Endothelial cell of umbilical vein (primary cell): Measurements from ENCODE around the gene EFCAB9. TPM values are rescaled to one million over a fixed set of nuclear protein-coding genes. Genes with fewer than 3 reads are reported as not detected.

Source experiments
- BruUV-seq: library from RNA; stranded (reverse); fragments of 400-500 nt; replicated peaks from 2 replicates; lab custom pipeline; 2021; lab: Mats Ljungman, UMichigan
- CTCF ChIA-PET: fragments of 300-600, 350-600 bp; sonication (Branson Sonifier 250); formaldehyde crosslinking; loops from one replicate; lab custom pipeline; 2021; ENCODE audit warnings: antibody characterized with exemption, inconsistent platforms; lab: Charles Lee
- POLR2A ChIA-PET: fragments of 300-600, 350-600 bp; sonication (Branson Sonifier 250); formaldehyde crosslinking; loops from one replicate; lab custom pipeline; 2021; ENCODE audit warnings: antibody characterized with exemption, inconsistent platforms; lab: Charles Lee
- DNase-seq: peaks from one replicate; pipeline ENCODE4 v3.0.0-alpha.2; 2011; ENCODE audit warnings: low read depth, low spot score
- FAIRE-seq: peaks from 2 replicates; lab custom pipeline; 2011; peaks lifted over from hg19 to GRCh38; lab: Jason Lieb, UNC
- H2AFZ ChIP-seq: 2 replicates; pipeline ENCODE4 v1.6.0; 2012; ENCODE audit warnings: low read depth, low read length, control low read depth, inconsistent platforms
- H3K27ac ChIP-seq: 2 replicates; pipeline ENCODE4 v1.5.1; 2011; ENCODE audit warnings: low read depth, mild to moderate bottlenecking, control low read depth, low read length, moderate library complexity; ENCODE audit not compliant: insufficient read depth
- H3K27me3 ChIP-seq, 2 experiments: 2 replicates each; pipeline versions ENCODE4 v1.6.0 to v1.6.1; 2011; ENCODE audit warnings: low read length in 2 of 2, mixed read lengths in 1 of 2; ENCODE audit not compliant: control insufficient read depth in 2 of 2, insufficient read depth in 2 of 2
- H3K36me3 ChIP-seq, 2 experiments: 2 replicates in 1 of 2; 3 replicates in 1 of 2; pipeline ENCODE4 v1.5.1; 2011; ENCODE audit warnings: low read length in 2 of 2, mild to moderate bottlenecking in 1 of 2, moderate library complexity in 1 of 2; ENCODE audit not compliant: control insufficient read depth in 2 of 2, insufficient read depth in 2 of 2; ENCODE audit errors: extremely low read depth in 1 of 2
- H3K4me1 ChIP-seq: 3 replicates; pipeline ENCODE4 v1.5.1; 2011; ENCODE audit warnings: mild to moderate bottlenecking, low read length; ENCODE audit not compliant: control insufficient read depth, insufficient read depth; ENCODE audit errors: extremely low read depth
- H3K4me2 ChIP-seq: 2 replicates; pipeline ENCODE4 v1.6.1; 2011; ENCODE audit warnings: low read length, control low read depth, mixed read lengths; ENCODE audit not compliant: insufficient read depth
- H3K4me3 ChIP-seq, 3 experiments: fragments of 200-600 bp in 1 of 3; sonication (generic), shearing (Covaris generic) in 1 of 3; replicated peaks in 1 of 3; 2 replicates each; pipeline ENCODE4 v1.5.1; 2011 to 2016; ENCODE audit warnings: control low read depth in 3 of 3, low read length in 3 of 3, mild to moderate bottlenecking in 2 of 3, inconsistent platforms in 1 of 3, low read depth in 1 of 3, moderate library complexity in 1 of 3; ENCODE audit not compliant: insufficient read depth in 1 of 3
- H3K79me2 ChIP-seq: 2 replicates; pipeline ENCODE4 v1.6.0; 2012; ENCODE audit warnings: low read length, inconsistent platforms; ENCODE audit not compliant: control insufficient read depth, insufficient read depth
- H3K9ac ChIP-seq: replicated peaks from 2 replicates; pipeline ENCODE3; 2011; ENCODE audit warnings: low read length, control low read depth; ENCODE audit not compliant: insufficient read depth; ENCODE audit errors: extremely low read depth
- H3K9me1 ChIP-seq: replicated peaks from 3 replicates; pipeline ENCODE4 v1.6.0; 2011; ENCODE audit warnings: mild to moderate bottlenecking, low read length; ENCODE audit not compliant: control insufficient read depth, insufficient read depth; ENCODE audit errors: extremely low read depth
- H3K9me3 ChIP-seq: replicated peaks from 2 replicates; pipeline ENCODE4 v1.5.1; 2012; ENCODE audit warnings: low read length, inconsistent platforms; ENCODE audit not compliant: control insufficient read depth, insufficient read depth
- H4K20me1 ChIP-seq: replicated peaks from 2 replicates; pipeline ENCODE3; 2011; ENCODE audit warnings: mild to moderate bottlenecking, low read length; ENCODE audit not compliant: control insufficient read depth, insufficient read depth; ENCODE audit errors: extremely low read depth
- EZH2 ChIP-seq: IDR thresholded peaks from 2 replicates; pipeline ENCODE4 v1.6.1; 2012; ENCODE audit warnings: borderline replicate concordance, low read depth, mild to moderate bottlenecking, moderate library complexity, low read length, inconsistent platforms; ENCODE audit not compliant: severe bottlenecking
- FOS ChIP-seq: IDR thresholded peaks from 2 replicates; pipeline ENCODE4 v1.6.1; 2011; ENCODE audit warnings: mild to moderate bottlenecking, low read length, moderate library complexity, borderline replicate concordance; ENCODE audit not compliant: insufficient read depth
- GATA2 ChIP-seq: IDR thresholded peaks from 2 replicates; pipeline ENCODE4 v1.7.0; 2011; ENCODE audit warnings: low read depth, mild to moderate bottlenecking, moderate library complexity, mixed read lengths, low read length; ENCODE audit not compliant: insufficient read length, insufficient read depth
- JUN ChIP-seq: IDR thresholded peaks from 2 replicates; pipeline ENCODE4 v1.6.1; 2011; ENCODE audit warnings: borderline replicate concordance, low read depth; ENCODE audit not compliant: insufficient read length, insufficient read depth
- MYC ChIP-seq: IDR thresholded peaks from one replicate; pipeline ENCODE4 v1.6.1; 2011; ENCODE audit warnings: mild to moderate bottlenecking, low read depth, low read length
- POLR2A ChIP-seq: IDR thresholded peaks from 2 replicates; pipeline ENCODE4 v1.6.1; 2012; ENCODE audit warnings: low read depth, mild to moderate bottlenecking, control low read depth, low read length
- POLR2AphosphoS5 ChIP-seq: IDR thresholded peaks from 2 replicates; pipeline ENCODE4 v1.6.1; 2012; ENCODE audit warnings: low read depth, mild to moderate bottlenecking, control low read depth, low read length, moderate library complexity; ENCODE audit not compliant: insufficient read depth
- dilution Hi-C: fragments of 300-500 bp; cut with MboI; formaldehyde crosslinking; loops from one replicate; pipeline ENCODE4 v1.15.0; 2019; ENCODE audit warnings: low sequenced_read_pairs; ENCODE audit not compliant: extremely low pct_ligation_motif_present
- intact Hi-C: fragments of 100-400 bp; cut with micrococcal nuclease; formaldehyde crosslinking; loops from one replicate; pipeline ENCODE4 v1.10.0; 2022
- polyA plus RNA-seq, 4 experiments: library from polyadenylated mRNA; depleted of rRNA in 3 of 4; stranded (reverse) in 3 of 4; unstranded in 1 of 4; fragments of >200 nt; gene quantifications; 2 replicates each; pipeline versions ENCODE4 v1.2.1 to v1.2.3, GENCODE V29; 2011 to 2012; ENCODE audit warnings: missing spikeins in 1 of 4
- total RNA-seq: library from RNA; stranded (reverse); gene quantifications from 2 replicates; pipeline ENCODE4 v1.2.3, GENCODE V29; 2021
- TF ChIP-seq, protein P1 (sequence below): IDR thresholded peaks from 2 replicates; pipeline ENCODE4 v1.6.1; 2011; ENCODE audit not compliant: insufficient read depth, insufficient read length
- TF ChIP-seq, protein P2 (sequence below), 2 donors: IDR thresholded peaks; 1 replicate in 1 of 2; 2 replicates in 1 of 2; pipeline ENCODE4 v1.5.1; 2011; ENCODE audit warnings: low read length in 2 of 2, mild to moderate bottlenecking in 2 of 2, moderate library complexity in 2 of 2, control low read depth in 1 of 2, inconsistent platforms in 1 of 2, low read depth in 1 of 2; ENCODE audit not compliant: insufficient read depth in 1 of 2; ENCODE audit errors: extremely low read depth in 1 of 2

EFCAB9 gene
- total and polyA plus RNA-seq, 2 donors (not counting 3 experiments of a cell fraction or from before 2014, with no cell fraction given), result not detected

GRCh38 chr5:172173564-172174153 is 20.3 kb upstream of the EFCAB9 start:
- dilution Hi-C loops (no loop called here), intact Hi-C loops (no loop called here)
- FAIRE-seq (no peak), DNase-seq (no peak)
- H3K27me3 ChIP-seq, result no peaks in the 10 kb centered on the region
- no peaks in the 10 kb centered on the region for H3K36me3 ChIP-seq
- no peaks in the 10 kb centered on the region for H3K9me1 ChIP-seq
- ChIA-PET POLR2A (no interaction called here), CTCF (interaction anchor here (1.3 to 1.9 kb wide), 4 partner anchors 9 to 17 kb away, joined by 3 to 13 read pairs (median 6); partner anchors contain the start of gene STK10)
- H3K79me2 ChIP-seq, result peaks cover under 1% of the 10 kb centered on the region
- H4K20me1 ChIP-seq, result no peaks in the 10 kb centered on the region
- no peak overlapping the region for H3K4me2 ChIP-seq
- H3K27ac ChIP-seq, result no peak overlapping the region
- BruUV-seq, result no TSS peak
- TF ChIP-seq MYC (no peak), FOS (no peak), JUN (no peak), POLR2A (no peak), POLR2AphosphoS5 (no peak), EZH2 (no peak), GATA2 (no peak)
- TF ChIP-seq, protein P1, sequence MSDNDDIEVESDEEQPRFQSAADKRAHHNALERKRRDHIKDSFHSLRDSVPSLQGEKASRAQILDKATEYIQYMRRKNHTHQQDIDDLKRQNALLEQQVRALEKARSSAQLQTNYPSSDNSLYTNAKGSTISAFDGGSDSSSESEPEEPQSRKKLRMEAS, result no peak
- TF ChIP-seq, protein P2, sequence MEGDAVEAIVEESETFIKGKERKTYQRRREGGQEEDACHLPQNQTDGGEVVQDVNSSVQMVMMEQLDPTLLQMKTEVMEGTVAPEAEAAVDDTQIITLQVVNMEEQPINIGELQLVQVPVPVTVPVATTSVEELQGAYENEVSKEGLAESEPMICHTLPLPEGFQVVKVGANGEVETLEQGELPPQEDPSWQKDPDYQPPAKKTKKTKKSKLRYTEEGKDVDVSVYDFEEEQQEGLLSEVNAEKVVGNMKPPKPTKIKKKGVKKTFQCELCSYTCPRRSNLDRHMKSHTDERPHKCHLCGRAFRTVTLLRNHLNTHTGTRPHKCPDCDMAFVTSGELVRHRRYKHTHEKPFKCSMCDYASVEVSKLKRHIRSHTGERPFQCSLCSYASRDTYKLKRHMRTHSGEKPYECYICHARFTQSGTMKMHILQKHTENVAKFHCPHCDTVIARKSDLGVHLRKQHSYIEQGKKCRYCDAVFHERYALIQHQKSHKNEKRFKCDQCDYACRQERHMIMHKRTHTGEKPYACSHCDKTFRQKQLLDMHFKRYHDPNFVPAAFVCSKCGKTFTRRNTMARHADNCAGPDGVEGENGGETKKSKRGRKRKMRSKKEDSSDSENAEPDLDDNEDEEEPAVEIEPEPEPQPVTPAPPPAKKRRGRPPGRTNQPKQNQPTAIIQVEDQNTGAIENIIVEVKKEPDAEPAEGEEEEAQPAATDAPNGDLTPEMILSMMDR (IDR thresholded peaks at IDR 0.05; ENCODE audit: extremely low read depth in 1 of 2, insufficient read depth in 1 of 2, low read depth in 1 of 2, low read length in 2 of 2), result no peak
- peaks cover 9% of the 10 kb centered on the region for H3K4me1 ChIP-seq
- no peak overlapping the region for H2AFZ ChIP-seq
- no peaks in the 10 kb centered on the region for H3K9me3 ChIP-seq
- H3K9ac ChIP-seq, result no peak overlapping the region
- H3K4me3 ChIP-seq, result no peak overlapping the region
